ENCODE data around the gene ATP5PD.
A peak's percentile ranks its signal among the peaks of the same experiment; 100 is the strongest.

ATP5PD gene

GRCh38 chr17:75093548-75094158 lies 46.9 kb upstream of the ATP5PD start:
- Histone ChIP-seq H3K27ac (replicated peaks) (peak overlapping the region; percentile 74), H3K27me3 (ENCODE audit: insufficient read depth, poor library complexity, severe bottlenecking) (no peaks in the 10 kb centered on the region), H3K4me3 (replicated peaks; ENCODE audit: insufficient read depth, low read length) (no peak overlapping the region)
- TF ChIP-seq REST (IDR thresholded peaks at IDR 0.05; ENCODE audit: insufficient replicate concordance, low read depth) (no peak), CTCF (IDR thresholded peaks at IDR 0.05; ENCODE audit: insufficient read depth, low read length) (no peak), POLR2AphosphoS5 (IDR thresholded peaks at IDR 0.05; ENCODE audit: low read depth) (no peak), SPI1 (IDR thresholded peaks at IDR 0.05; ENCODE audit: borderline replicate concordance, low read depth) (no peak), GABPA (IDR thresholded peaks at IDR 0.05; ENCODE audit: low read depth) (no peak)
- no peak for DNase-seq (ENCODE audit: low read depth in 1 of 2, low spot score in 1 of 2)

GRCh38 chr17:75091855-75092327 lies 45.1 kb upstream of the ATP5PD start:
- Histone ChIP-seq H3K4me3 (replicated peaks; ENCODE audit: insufficient read depth, low read length) (no peak overlapping the region), H3K27me3 (ENCODE audit: insufficient read depth, poor library complexity, severe bottlenecking) (no peaks in the 10 kb centered on the region), H3K27ac (replicated peaks) (peak overlapping the region; percentile 74)
- DNase-seq (ENCODE audit: low read depth in 1 of 2, low spot score in 1 of 2): no peak
- no peak for TF ChIP-seq SPI1 (IDR thresholded peaks at IDR 0.05; ENCODE audit: borderline replicate concordance, low read depth)
- no peak for TF ChIP-seq CTCF (IDR thresholded peaks at IDR 0.05; ENCODE audit: insufficient read depth, low read length)
- no peak for TF ChIP-seq REST (IDR thresholded peaks at IDR 0.05; ENCODE audit: insufficient replicate concordance, low read depth)
- TF ChIP-seq POLR2AphosphoS5 (IDR thresholded peaks at IDR 0.05; ENCODE audit: low read depth): no peak
- no peak for TF ChIP-seq GABPA (IDR thresholded peaks at IDR 0.05; ENCODE audit: low read depth)

- TF ChIP-seq GABPA (IDR thresholded peaks at IDR 0.05; ENCODE audit: low read depth): no peak
- no peak for TF ChIP-seq SPI1 (IDR thresholded peaks at IDR 0.05; ENCODE audit: borderline replicate concordance, low read depth)
- TF ChIP-seq REST (IDR thresholded peaks at IDR 0.05; ENCODE audit: insufficient replicate concordance, low read depth): no peak
- TF ChIP-seq CTCF (IDR thresholded peaks at IDR 0.05; ENCODE audit: insufficient read depth, low read length): no peak
- TF ChIP-seq POLR2AphosphoS5 (IDR thresholded peaks at IDR 0.05; ENCODE audit: low read depth): no peak
- Histone ChIP-seq H3K27ac (replicated peaks) (no peak overlapping the region), H3K4me3 (replicated peaks; ENCODE audit: insufficient read depth, low read length) (no peak overlapping the region), H3K27me3 (ENCODE audit: insufficient read depth, poor library complexity, severe bottlenecking) (no peaks in the 10 kb centered on the region)
- no peak for DNase-seq (ENCODE audit: low read depth in 1 of 2, low spot score in 1 of 2)
These were observed 44.4 kb upstream of the ATP5PD start for GRCh38 chr17:75090871-75091854.

Data from HL-60 (cell line).